HCT116 (cell line): ENCODE data around the gene ZFPL1.

Experiments used
- ATF3 ChIP-seq: IDR thresholded peaks from 2 replicates; pipeline ENCODE4 v1.6.1; 2012
- CEBPB ChIP-seq: IDR thresholded peaks from 2 replicates; pipeline ENCODE4 v1.6.1; 2012; ENCODE audit warnings: low read depth
- CTCF ChIP-seq, 3 experiments: fragments of 200-600 bp in 1 of 3; sonication (generic) in 1 of 3; IDR thresholded peaks in 2 of 3; conservative IDR thresholded peaks in 1 of 3; 2 replicates each; pipeline ENCODE4 v1.5.1; 2012 to 2017; ENCODE audit warnings: low read depth in 2 of 3, low read length in 2 of 3, antibody characterized with exemption in 1 of 3, borderline replicate concordance in 1 of 3, control low read depth in 1 of 3, mild to moderate bottlenecking in 1 of 3, mixed read lengths in 1 of 3, mixed run types in 1 of 3, moderate library complexity in 1 of 3; ENCODE audit not compliant: insufficient read depth in 1 of 3
- EZH2phosphoT487 ChIP-seq: fragments of 200-600 bp; IDR thresholded peaks from 2 replicates; pipeline ENCODE4 v1.6.1; 2018; ENCODE audit warnings: antibody characterized with exemption, borderline replicate concordance
- POLR2A ChIP-seq: IDR thresholded peaks from 2 replicates; pipeline ENCODE4 v1.7.0; 2011; ENCODE audit warnings: borderline replicate concordance; ENCODE audit not compliant: insufficient read depth, insufficient read length; ENCODE audit errors: extremely low read depth
- REST ChIP-seq: IDR thresholded peaks from 2 replicates; pipeline ENCODE4 v1.6.1; 2012; ENCODE audit warnings: low read depth
- SIN3A ChIP-seq: IDR thresholded peaks from 2 replicates; pipeline ENCODE4 v1.6.1; 2012; ENCODE audit warnings: low read depth
- TCF7L2 ChIP-seq: IDR thresholded peaks from 2 replicates; pipeline ENCODE4 v1.7.0; 2011; ENCODE audit warnings: borderline replicate concordance, inconsistent platforms; ENCODE audit not compliant: insufficient read depth, insufficient read length; ENCODE audit errors: extremely low read depth
- ZNF274 ChIP-seq: fragments of 200-500 bp; sonication (Bioruptor generic); IDR thresholded peaks from 2 replicates; pipeline ENCODE4 v1.6.1; 2014; ENCODE audit warnings: mild to moderate bottlenecking, low read depth, low read length, inconsistent platforms

GRCh38 chr11:65051398-65051858, 32.6 kb upstream of the ZFPL1 start:
- no peak for TF ChIP-seq POLR2A
- no peak for TF ChIP-seq CTCF (IDR thresholded peaks at IDR 0.05 in 2 of 3, conservative IDR thresholded peaks at IDR 0.05 in 1 of 3; ENCODE audit: borderline replicate concordance in 1 of 3, insufficient read depth in 1 of 3, low read depth in 2 of 3, low read length in 2 of 3)
- no peak for TF ChIP-seq REST
- TF ChIP-seq ZNF274 = no peak
- TF ChIP-seq SIN3A = no peak
- no peak for TF ChIP-seq ATF3
- TF ChIP-seq EZH2phosphoT487 = no peak
- TF ChIP-seq CEBPB = no peak
- TF ChIP-seq TCF7L2 = no peak
